ENCODE data around the gene CREB5. TPM values are rescaled to one million over a fixed set of nuclear protein-coding genes. Genes with fewer than 3 reads are reported as not detected.

Gene CREB5
- total and polyA plus RNA-seq, 2 of the 8 experiments (the other 6 are each of a cell fraction or from before 2014, with no cell fraction given), result 2.4 to 2.7 TPM

- H2BK15ac ChIP-seq (ENCODE audit: low read length), result no peak overlapping the region
- H3K9ac ChIP-seq (replicated peaks in 1 of 4; ENCODE audit: extremely low read depth in 1 of 4, low read depth in 3 of 4, low read length in 3 of 4), result no peak overlapping the region
- H3K4ac ChIP-seq (replicated peaks; ENCODE audit: insufficient read length, low read depth, low read length), result no peak overlapping the region
- H4K20me1 ChIP-seq (replicated peaks in 1 of 2; ENCODE audit: control insufficient read depth in 1 of 2, insufficient read depth in 2 of 2, low read length in 2 of 2), result no peaks in the 10 kb centered on the region
- H4K5ac ChIP-seq (ENCODE audit: insufficient read length, low read depth, low read length), result no peak overlapping the region
- H3K56ac ChIP-seq (replicated peaks; ENCODE audit: insufficient read length, low read depth, low read length), result no peak overlapping the region
- H3K23ac ChIP-seq (ENCODE audit: insufficient read length), result no peak overlapping the region
- no peak overlapping the region for H2BK120ac ChIP-seq (replicated peaks; ENCODE audit: low read depth, low read length)
- no peak overlapping the region for H3K4me3 ChIP-seq (ENCODE audit: extremely low read depth in 1 of 4, insufficient read depth in 2 of 4, low read depth in 3 of 4, low read length in 4 of 4)
- H3K79me2 ChIP-seq (ENCODE audit: control insufficient read depth in 1 of 2, insufficient read depth in 2 of 2, low read length in 2 of 2), result no peaks in the 10 kb centered on the region
- H3K18ac ChIP-seq (ENCODE audit: extremely low read depth, low read length), result no peak overlapping the region
- H3K4me1 ChIP-seq (replicated peaks in 1 of 4; ENCODE audit: control insufficient read depth in 3 of 4, insufficient read depth in 4 of 4, low read length in 3 of 4), result no peaks in the 10 kb centered on the region
- no peaks in the 10 kb centered on the region for H3K23me2 ChIP-seq (ENCODE audit: low read depth, low read length)
- no peaks in the 10 kb centered on the region for H3K36me3 ChIP-seq (ENCODE audit: control insufficient read depth in 2 of 4, insufficient read depth in 4 of 4, low read length in 3 of 4)
- no peak overlapping the region for H2AK5ac ChIP-seq (ENCODE audit: low read depth, low read length)
- H2BK5ac ChIP-seq (ENCODE audit: low read depth, low read length), result no peak overlapping the region
- no peak overlapping the region for H2BK20ac ChIP-seq (ENCODE audit: low read length)
- H4K91ac ChIP-seq (replicated peaks; ENCODE audit: insufficient read length, low read length), result no peak overlapping the region
- H3K79me1 ChIP-seq (ENCODE audit: low read depth, low read length), result no peaks in the 10 kb centered on the region
- no peak overlapping the region for H2AFZ ChIP-seq (ENCODE audit: low read length)
- H3K27ac ChIP-seq (ENCODE audit: low read depth, low read length), result no peak overlapping the region
- ChIA-PET POLR2A (ENCODE audit: partially characterized antibody) (no interaction called here), CTCF (ENCODE audit: partially characterized antibody) (interaction anchor here (1.4 kb wide), 1 partner anchor 12 kb away, joined by 3 read pairs; no protein-coding TSS in a partner anchor)
- DNase-seq (ENCODE audit: low read depth in 1 of 2, low spot score in 2 of 2), result no peak
- WGBS, 2 experiments (ENCODE audit: extremely low coverage in 1 of 2, insufficient coverage in 1 of 2, insufficient read length in 1 of 2, insufficient replicate concordance in 2 of 2, low coverage in 1 of 2, low lambda C conversion rate in 2 of 2, missing lambda C conversion rate in 1 of 2), result 91% methylated on average over 6 of the region's 6 CpGs; no CpG with 5 or more reads in 1 of the 2 experiments
- no peak for FAIRE-seq
- no peak overlapping the region for H4K8ac ChIP-seq (ENCODE audit: extremely low read depth, insufficient read depth, low read length)
- H3K14ac ChIP-seq (ENCODE audit: insufficient read length), result no peak overlapping the region
- no peaks in the 10 kb centered on the region for H3K27me3 ChIP-seq (replicated peaks in 1 of 4; ENCODE audit: control insufficient read depth in 3 of 4, extremely low read depth in 1 of 4, insufficient read depth in 3 of 4, low read length in 3 of 4)
- H2BK12ac ChIP-seq (ENCODE audit: low read depth, low read length), result no peak overlapping the region
- H3K9me3 ChIP-seq (ENCODE audit: insufficient read depth in 2 of 2, low read depth in 1 of 2, low read length in 1 of 2), result no peaks in the 10 kb centered on the region
- no peak overlapping the region for H3K4me2 ChIP-seq (ENCODE audit: insufficient read depth in 1 of 2, low read depth in 2 of 2, low read length in 2 of 2)
- TF ChIP-seq MAFK (IDR thresholded peaks at IDR 0.05; ENCODE audit: low read depth, low read length) (no peak), RXRA (IDR thresholded peaks at IDR 0.05; ENCODE audit: insufficient read depth, low read depth, low read length) (no peak), RAD21 (IDR thresholded peaks at IDR 0.05 in 1 of 2, conservative IDR thresholded peaks at IDR 0.05 in 1 of 2; ENCODE audit: low read depth in 2 of 2, low read length in 2 of 2) (no peak), CTBP2 (IDR thresholded peaks at IDR 0.05; ENCODE audit: borderline replicate concordance, insufficient read depth, insufficient read length, low read length) (no peak), SRF (IDR thresholded peaks at IDR 0.05; ENCODE audit: low read depth, low read length) (no peak), SP4 (IDR thresholded peaks at IDR 0.05; ENCODE audit: low read length) (no peak), HDAC6 (IDR thresholded peaks at IDR 0.05; ENCODE audit: low read depth, low read length) (no peak), EGR1 (IDR thresholded peaks at IDR 0.05; ENCODE audit: borderline replicate concordance, low read depth, low read length) (no peak), TAF7 (optimal IDR thresholded peaks at IDR 0.05; ENCODE audit: borderline replicate concordance, low read depth, low read length) (no peak), JUND (IDR thresholded peaks at IDR 0.05; ENCODE audit: low read length) (no peak)
Observed at GRCh38 chr7:28581351-28581750, 169.0 kb downstream of the CREB5 start.
